ENCODE measurements around the gene FAM210B.

- no peak for TF ChIP-seq POLR2AphosphoS5 (IDR thresholded peaks at IDR 0.05; ENCODE audit: low read depth)
- TF ChIP-seq CTCF (IDR thresholded peaks at IDR 0.05; ENCODE audit: insufficient read depth, low read length) = no peak
- TF ChIP-seq SPI1 (IDR thresholded peaks at IDR 0.05; ENCODE audit: borderline replicate concordance, low read depth) = no peak
- no peak for TF ChIP-seq REST (IDR thresholded peaks at IDR 0.05; ENCODE audit: insufficient replicate concordance, low read depth)
Observed at GRCh38 chr20:56371977-56372376, 13.2 kb downstream of the FAM210B start.
